Naive thymus-derived CD4-positive, alpha-beta T cell (primary cell): Measurements from ENCODE around the gene GRIK2. TPM values are rescaled to one million over a fixed set of nuclear protein-coding genes. Genes with fewer than 3 reads are reported as not detected.

Experiments
- ATAC-seq: fragments of 150-1000 bp; cut with Tn5 transposase; 2 replicates; pipeline ENCODE4 v1.10.0; 2021; ENCODE audit warnings: mild to moderate bottlenecking, moderate library complexity
- CTCF ChIA-PET: fragments of 350-600 bp; sonication (Branson Sonifier 250); formaldehyde crosslinking; loops from one replicate; lab custom pipeline; 2021; ENCODE audit warnings: antibody characterized with exemption; lab: Charles Lee
- POLR2A ChIA-PET: fragments of 350-600 bp; sonication (Branson Sonifier 250); formaldehyde crosslinking; loops from one replicate; lab custom pipeline; 2021; ENCODE audit warnings: antibody characterized with exemption, inconsistent platforms; lab: Charles Lee
- DNase-seq, 9 donors: peaks; one replicate each; pipeline versions ENCODE4 v3.0.0 to v3.0.0-alpha.2; 2020 to 2022; ENCODE audit warnings: mixed read lengths in 1 of 9
- H3K27ac ChIP-seq: one replicate; pipeline ENCODE4 v1.7.0; 2013; ENCODE audit warnings: mild to moderate bottlenecking, low read depth, low read length, moderate library complexity
- H3K27me3 ChIP-seq, 2 donors: one replicate each; pipeline ENCODE4 v1.7.0; 2013; ENCODE audit warnings: low read length in 2 of 2, mild to moderate bottlenecking in 2 of 2, moderate library complexity in 2 of 2; ENCODE audit not compliant: control insufficient read depth in 2 of 2, insufficient read depth in 2 of 2
- H3K36me3 ChIP-seq, 3 experiments: 1 replicate in 2 of 3; 2 replicates in 1 of 3; pipeline ENCODE4 v1.7.0; 2013; ENCODE audit warnings: low read length in 3 of 3, mild to moderate bottlenecking in 3 of 3, moderate library complexity in 1 of 3; ENCODE audit not compliant: insufficient read depth in 3 of 3, control insufficient read depth in 2 of 3
- H3K4me1 ChIP-seq, 2 donors: one replicate each; pipeline ENCODE4 v1.7.0; 2013; ENCODE audit warnings: low read length in 2 of 2, mild to moderate bottlenecking in 2 of 2, moderate library complexity in 1 of 2; ENCODE audit not compliant: control insufficient read depth in 2 of 2, insufficient read depth in 2 of 2
- H3K4me3 ChIP-seq: 2 replicates; pipeline ENCODE4 v1.7.0; 2013; ENCODE audit warnings: mild to moderate bottlenecking, low read length
- H3K9me3 ChIP-seq, 3 experiments: 1 replicate in 2 of 3; 2 replicates in 1 of 3; pipeline ENCODE4 v1.7.0; 2013; ENCODE audit warnings: low read length in 3 of 3; ENCODE audit not compliant: control insufficient read depth in 2 of 3
- H3K27ac Mint-ChIP-seq, 9 donors: one replicate each; pipeline ENCODE4 v1.8.0; 2020 to 2022; ENCODE audit warnings: mixed read lengths in 9 of 9, mild to moderate bottlenecking in 8 of 9, moderate library complexity in 5 of 9, inconsistent platforms in 2 of 9
- H3K27me3 Mint-ChIP-seq, 5 donors: one replicate each; pipeline ENCODE4 v1.8.0; 2021 to 2022; ENCODE audit warnings: mixed read lengths in 5 of 5, mild to moderate bottlenecking in 1 of 5
- H3K36me3 Mint-ChIP-seq, 5 donors: one replicate each; pipeline ENCODE4 v1.8.0; 2020 to 2022; ENCODE audit warnings: mixed read lengths in 5 of 5, mild to moderate bottlenecking in 3 of 5, inconsistent platforms in 1 of 5
- H3K4me1 Mint-ChIP-seq, 7 donors: one replicate each; pipeline ENCODE4 v1.8.0; 2020 to 2022; ENCODE audit warnings: mixed read lengths in 7 of 7, mild to moderate bottlenecking in 3 of 7, inconsistent platforms in 1 of 7
- H3K4me3 Mint-ChIP-seq, 10 donors: one replicate each; pipeline ENCODE4 v1.8.0; 2020 to 2022; ENCODE audit warnings: mild to moderate bottlenecking in 10 of 10, mixed read lengths in 10 of 10, moderate library complexity in 6 of 10, inconsistent platforms in 2 of 10
- H3K9me3 Mint-ChIP-seq, 11 donors: one replicate each; pipeline ENCODE4 v1.8.0; 2020 to 2022; ENCODE audit warnings: mixed read lengths in 11 of 11, mild to moderate bottlenecking in 4 of 11, inconsistent platforms in 1 of 11, moderate library complexity in 1 of 11
- intact Hi-C, 2 donors: fragments of 100-400 bp; cut with micrococcal nuclease; formaldehyde crosslinking; loops; one replicate each; pipeline ENCODE4 v1.15.1; 2023
- polyA plus RNA-seq, 2 donors: library from polyadenylated mRNA; unstranded; fragments of 300-500 nt; fragmentation: Illumina TruSeq; gene quantifications; one replicate each; pipeline ENCODE4 v1.2.3, GENCODE V29; 2021
- total RNA-seq, 6 experiments: library from RNA in 5 of 6; stranded (reverse) in 5 of 6; gene quantifications; 1 replicate in 5 of 6; 2 replicates in 1 of 6; pipeline ENCODE4 v1.2.3 and lab custom pipeline; 2021 to 2026

GRIK2 gene
- total and polyA plus RNA-seq, 7 experiments from 2014 or later = 0.16 to 0.22 TPM; not detected in 5

DNA sequence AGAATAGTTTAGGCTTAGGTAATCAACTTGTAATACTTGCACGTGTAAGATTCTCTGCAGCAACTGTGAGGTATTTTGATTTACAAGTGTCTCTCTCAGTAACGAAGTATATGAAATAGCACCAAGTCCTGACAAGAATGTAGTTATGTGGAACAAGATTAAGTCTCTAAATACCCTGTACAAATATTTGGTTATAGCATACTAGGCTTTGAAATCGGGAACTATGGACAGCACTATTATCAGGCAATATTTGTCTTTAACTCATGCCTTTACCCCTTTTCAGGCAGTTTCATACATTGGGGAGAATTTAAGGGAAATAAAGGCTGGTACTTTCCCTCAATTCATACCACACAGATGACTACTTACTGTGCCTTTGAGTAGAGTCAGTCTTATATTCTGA, 93.2 kb downstream of the GRIK2 start:
- Histone ChIP-seq H3K36me3 (no peaks in the 10 kb centered on the region), H3K4me1 (no peaks in the 10 kb centered on the region), H3K4me3 (no peak overlapping the region), H3K27me3 (no peaks in the 10 kb centered on the region), H3K27ac (no peak overlapping the region), H3K9me3 (no peaks in the 10 kb centered on the region)
- DNase-seq (peak in 1 of 9 donors; percentile 0), ATAC-seq (no peak)
- Mint-ChIP-seq H3K27me3 (no peaks in the 10 kb centered on the region), H3K9me3 (peaks cover 0 to 5% (median 0%) of the 10 kb centered on the region in 11 donors), H3K4me3 (no peak overlapping the region), H3K4me1 (no peaks in the 10 kb centered on the region), H3K36me3 (no peaks in the 10 kb centered on the region), H3K27ac (no peak overlapping the region)
- POLR2A ChIA-PET = no interaction called here
- CTCF ChIA-PET = no interaction called here
- intact Hi-C loops = no loop called here

DNA sequence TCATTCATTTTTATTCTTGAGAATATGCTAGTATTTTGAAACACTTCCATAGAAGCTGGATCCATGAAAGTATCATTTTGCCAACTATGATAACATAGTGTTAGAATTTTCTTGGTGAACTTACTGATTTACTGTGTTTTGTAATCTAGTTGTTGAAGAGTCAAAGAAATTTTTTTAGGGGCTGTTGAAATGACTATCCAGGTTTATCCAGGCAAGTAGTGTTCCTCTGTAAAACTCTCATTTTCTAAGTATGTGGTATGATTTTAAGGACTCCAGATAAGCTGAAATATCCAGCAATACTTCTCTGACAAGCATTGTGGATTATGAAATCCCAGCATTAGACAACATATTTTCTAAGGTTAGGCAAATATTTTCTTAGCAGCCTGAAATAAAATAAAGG, 95.9 kb downstream of the GRIK2 start:
- Histone ChIP-seq H3K9me3 (no peaks in the 10 kb centered on the region), H3K4me1 (no peaks in the 10 kb centered on the region), H3K27me3 (no peaks in the 10 kb centered on the region), H3K4me3 (no peak overlapping the region), H3K36me3 (no peaks in the 10 kb centered on the region), H3K27ac (no peak overlapping the region)
- no peak for DNase-seq
- ATAC-seq = no peak
- intact Hi-C loops = no loop called here
- H3K36me3 Mint-ChIP-seq = no peaks in the 10 kb centered on the region
- H3K4me1 Mint-ChIP-seq = no peaks in the 10 kb centered on the region
- CTCF ChIA-PET = no interaction called here
- POLR2A ChIA-PET = no interaction called here
- H3K27me3 Mint-ChIP-seq = no peaks in the 10 kb centered on the region
- no peak overlapping the region for H3K4me3 Mint-ChIP-seq
- H3K9me3 Mint-ChIP-seq = peaks cover 0 to 5% (median 0%) of the 10 kb centered on the region in 11 donors
- H3K27ac Mint-ChIP-seq = no peak overlapping the region

DNA sequence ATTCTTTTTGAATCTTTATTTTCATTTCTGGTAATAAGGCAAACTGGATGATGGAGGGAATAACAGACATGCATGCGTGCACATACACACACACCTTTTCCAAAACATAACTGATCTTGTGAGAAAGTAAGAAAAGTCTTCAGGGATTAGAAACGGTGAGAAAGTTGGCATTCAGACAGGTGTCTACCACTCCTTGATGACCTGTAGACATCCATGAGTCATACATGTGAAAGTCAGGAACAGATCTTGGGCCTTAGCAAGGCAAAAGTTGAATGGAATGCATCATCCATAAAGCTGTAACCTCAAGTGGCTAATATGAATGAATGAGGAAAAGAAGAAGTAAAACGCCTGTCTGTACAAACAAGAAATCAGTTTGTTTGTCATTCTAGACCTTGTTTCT, 97.3 kb downstream of the GRIK2 start:
- Histone ChIP-seq H3K9me3 (no peaks in the 10 kb centered on the region), H3K27ac (no peak overlapping the region), H3K36me3 (no peaks in the 10 kb centered on the region), H3K4me1 (no peaks in the 10 kb centered on the region), H3K4me3 (no peak overlapping the region), H3K27me3 (no peaks in the 10 kb centered on the region)
- intact Hi-C loops = no loop called here
- ATAC-seq (no peak), DNase-seq (no peak)
- no peaks in the 10 kb centered on the region for H3K36me3 Mint-ChIP-seq
- no peaks in the 10 kb centered on the region for H3K27me3 Mint-ChIP-seq
- ChIA-PET CTCF (no interaction called here), POLR2A (no interaction called here)
- H3K9me3 Mint-ChIP-seq = peaks cover 0 to 5% (median 0%) of the 10 kb centered on the region in 11 donors
- H3K27ac Mint-ChIP-seq = no peak overlapping the region
- H3K4me1 Mint-ChIP-seq = no peaks in the 10 kb centered on the region
- H3K4me3 Mint-ChIP-seq = no peak overlapping the region

DNA sequence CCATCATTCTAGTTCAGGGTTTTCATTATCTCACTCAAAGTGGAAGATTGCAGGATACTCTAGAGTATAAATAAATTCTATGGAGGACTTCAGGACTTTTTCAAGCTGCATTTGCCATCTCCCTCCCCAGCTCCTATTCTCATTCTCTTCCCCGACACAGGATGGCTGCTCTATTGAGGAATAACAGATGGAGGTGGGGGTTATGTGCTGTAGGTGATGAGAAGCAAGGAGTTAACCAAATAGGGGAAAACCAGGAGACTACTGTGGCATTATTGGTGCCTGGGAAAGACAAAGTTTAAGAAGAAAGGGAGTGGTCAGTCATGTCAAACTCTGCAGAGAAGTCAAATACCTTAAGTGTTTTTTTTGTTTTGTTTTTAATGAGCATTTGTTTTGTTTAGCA, 109.3 kb downstream of the GRIK2 start:
- intact Hi-C loops = no loop called here
- H3K27me3 ChIP-seq = no peaks in the 10 kb centered on the region
- CTCF ChIA-PET = no interaction called here
- H3K27ac ChIP-seq = no peak overlapping the region
- DNase-seq (no peak), ATAC-seq (no peak)
- Mint-ChIP-seq H3K4me1 (no peaks in the 10 kb centered on the region), H3K4me3 (no peak overlapping the region), H3K27ac (no peak overlapping the region), H3K36me3 (no peaks in the 10 kb centered on the region), H3K27me3 (no peaks in the 10 kb centered on the region), H3K9me3 (peaks cover 0 to 5% (median 0%) of the 10 kb centered on the region in 11 donors)
- no peak overlapping the region for H3K4me3 ChIP-seq
- H3K9me3 ChIP-seq = no peaks in the 10 kb centered on the region
- no peaks in the 10 kb centered on the region for H3K4me1 ChIP-seq
- POLR2A ChIA-PET = no interaction called here
- H3K36me3 ChIP-seq = no peaks in the 10 kb centered on the region

DNA sequence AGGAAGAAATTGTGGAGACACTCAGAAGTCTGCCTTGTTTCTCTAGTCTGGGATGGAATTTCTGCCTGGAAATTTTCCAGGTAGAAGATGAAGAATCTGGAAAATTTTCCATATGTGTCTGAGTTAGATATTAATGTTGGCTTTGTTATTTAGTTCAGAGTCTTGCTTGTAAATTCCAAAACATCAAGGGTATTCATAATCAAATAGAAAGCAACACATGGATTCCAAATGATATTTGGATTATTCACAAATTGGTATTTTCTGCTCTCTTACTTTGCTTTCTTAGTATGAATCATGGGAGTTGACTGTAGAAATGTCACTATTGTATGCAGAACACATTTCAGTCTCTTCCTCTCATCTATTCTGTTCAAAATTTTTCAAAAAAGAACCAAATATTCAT, 116.0 kb downstream of the GRIK2 start:
- no peak overlapping the region for H3K4me3 ChIP-seq
- no peaks in the 10 kb centered on the region for H3K27me3 Mint-ChIP-seq

DNA sequence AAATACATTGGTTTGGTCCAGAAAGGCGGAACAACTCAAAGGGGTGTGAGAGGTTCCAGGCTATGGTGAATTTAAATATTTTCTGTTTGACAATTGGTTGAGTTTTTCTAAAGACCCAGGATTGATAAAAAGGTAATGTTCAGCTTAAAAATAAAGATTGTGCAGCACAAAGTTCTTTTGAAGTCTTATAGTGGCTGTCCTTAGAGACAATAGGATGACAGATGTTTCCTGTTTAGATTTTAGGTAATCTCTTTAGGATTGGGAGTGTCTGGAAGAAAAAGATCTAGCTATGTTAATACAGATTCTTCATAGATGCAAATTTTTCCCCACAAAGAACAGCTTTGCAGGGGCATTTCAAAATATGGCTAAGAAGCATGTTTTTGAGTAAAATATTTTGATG, 119.7 kb downstream of the GRIK2 start:
- no peaks in the 10 kb centered on the region for H3K36me3 ChIP-seq
- H3K9me3 ChIP-seq = no peaks in the 10 kb centered on the region
- Mint-ChIP-seq H3K27me3 (no peaks in the 10 kb centered on the region), H3K4me3 (no peak overlapping the region), H3K27ac (no peak overlapping the region), H3K4me1 (no peaks in the 10 kb centered on the region), H3K9me3 (peaks cover 0 to 9% (median 2%) of the 10 kb centered on the region in 11 donors), H3K36me3 (no peaks in the 10 kb centered on the region)
- DNase-seq (no peak), ATAC-seq (no peak)
- ChIA-PET POLR2A (no interaction called here), CTCF (no interaction called here)
- no peaks in the 10 kb centered on the region for H3K4me1 ChIP-seq
- intact Hi-C loops = no loop called here
- H3K27me3 ChIP-seq = no peaks in the 10 kb centered on the region
- H3K4me3 ChIP-seq = no peak overlapping the region
- no peak overlapping the region for H3K27ac ChIP-seq

More for the DNA sequence above, 116.0 kb downstream of the GRIK2 start:
- peaks cover 0 to 9% (median 1%) of the 10 kb centered on the region in 11 donors for H3K9me3 Mint-ChIP-seq
- H3K4me1 ChIP-seq = no peaks in the 10 kb centered on the region
- no peak overlapping the region for H3K4me3 Mint-ChIP-seq
- ChIA-PET POLR2A (no interaction called here), CTCF (no interaction called here)
- H3K9me3 ChIP-seq = no peaks in the 10 kb centered on the region
- no peaks in the 10 kb centered on the region for H3K36me3 Mint-ChIP-seq
- intact Hi-C loops = no loop called here
- DNase-seq (no peak), ATAC-seq (no peak)
- H3K36me3 ChIP-seq = no peaks in the 10 kb centered on the region
- H3K27ac Mint-ChIP-seq = no peak overlapping the region
- no peaks in the 10 kb centered on the region for H3K4me1 Mint-ChIP-seq
- H3K27ac ChIP-seq = no peak overlapping the region
- H3K27me3 ChIP-seq = no peaks in the 10 kb centered on the region

DNA sequence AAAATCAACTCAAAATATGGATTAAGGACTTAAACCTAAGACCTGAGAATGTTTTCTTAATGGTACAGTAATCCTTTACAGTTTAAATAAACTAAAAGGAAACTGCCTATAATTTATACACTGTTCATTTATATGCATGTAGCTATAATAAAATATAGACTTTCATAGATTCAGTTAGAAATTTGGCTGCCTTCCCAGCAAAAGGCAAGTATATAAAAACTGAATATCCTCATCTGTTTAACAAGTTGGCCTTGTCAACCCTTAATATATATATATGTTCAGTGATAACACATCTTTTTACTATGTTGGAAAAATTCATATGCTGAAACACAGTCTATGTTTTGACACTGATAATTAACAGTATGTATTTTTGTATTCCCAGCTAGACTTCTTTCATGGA, 123.1 kb downstream of the GRIK2 start:
- H3K27ac Mint-ChIP-seq = no peak overlapping the region
- intact Hi-C loops = no loop called here
- no peak for DNase-seq
- Histone ChIP-seq H3K27me3 (no peaks in the 10 kb centered on the region), H3K36me3 (no peaks in the 10 kb centered on the region), H3K4me3 (no peak overlapping the region), H3K27ac (no peak overlapping the region), H3K9me3 (no peaks in the 10 kb centered on the region), H3K4me1 (no peaks in the 10 kb centered on the region)
- H3K9me3 Mint-ChIP-seq = peaks cover 0 to 9% (median 0%) of the 10 kb centered on the region in 11 donors
- H3K36me3 Mint-ChIP-seq = no peaks in the 10 kb centered on the region
- H3K27me3 Mint-ChIP-seq = no peaks in the 10 kb centered on the region
- H3K4me3 Mint-ChIP-seq = no peak overlapping the region
- no peak for ATAC-seq
- POLR2A ChIA-PET = no interaction called here
- CTCF ChIA-PET = no interaction called here
- H3K4me1 Mint-ChIP-seq = no peaks in the 10 kb centered on the region
